Type B pancreatic cell (in vitro differentiated cells): ENCODE measurements around the gene UBXN7. TPM values are rescaled to one million over a fixed set of nuclear protein-coding genes. Genes with fewer than 3 reads are reported as not detected.

Experiments used
- DNase-seq: peaks from one replicate; pipeline ENCODE4 v3.0.0; 2021; ENCODE audit warnings: mixed read lengths; ENCODE audit not compliant: unreplicated experiment; ENCODE audit errors: extremely low spot score
- H3K27ac Mint-ChIP-seq: 2 replicates; pipeline ENCODE4 v1.8.0; 2021; ENCODE audit warnings: mild to moderate bottlenecking, mixed read lengths
- H3K27me3 Mint-ChIP-seq: 2 replicates; pipeline ENCODE4 v1.8.0; 2021; ENCODE audit warnings: mixed read lengths
- H3K36me3 Mint-ChIP-seq: 2 replicates; pipeline ENCODE4 v1.8.0; 2021; ENCODE audit warnings: mixed read lengths
- H3K4me1 Mint-ChIP-seq: one replicate; pipeline ENCODE4 v1.8.0; 2021; ENCODE audit warnings: mixed read lengths; ENCODE audit not compliant: unreplicated experiment
- H3K4me3 Mint-ChIP-seq: 2 replicates; pipeline ENCODE4 v1.8.0; 2021; ENCODE audit warnings: mild to moderate bottlenecking, mixed read lengths
- H3K9me3 Mint-ChIP-seq: 2 replicates; pipeline ENCODE4 v1.8.0; 2021; ENCODE audit warnings: mixed read lengths
- CTCF ChIP-seq: fragments of 200-600 bp; sonication (generic); conservative IDR thresholded peaks from 2 replicates; pipeline ENCODE4 v1.5.0; 2021; ENCODE audit warnings: antibody characterized with exemption, mild to moderate bottlenecking
- total RNA-seq: library from RNA; stranded (reverse); gene quantifications from 2 replicates; pipeline ENCODE4 v1.2.1, GENCODE V29; 2021; ENCODE audit warnings: low replicate concordance

The UBXN7 gene
- total RNA-seq, 1 donor from 2014 or later = 89.2 TPM

GRCh38 chr3:196298521-196298920 lies 133.7 kb downstream of the UBXN7 start:
- H3K27me3 Mint-ChIP-seq = no peaks in the 10 kb centered on the region
- TF ChIP-seq CTCF = no peak
- H3K9me3 Mint-ChIP-seq = no peaks in the 10 kb centered on the region
- H3K27ac Mint-ChIP-seq = no peak overlapping the region
- H3K4me1 Mint-ChIP-seq = peaks cover 5% of the 10 kb centered on the region
- H3K4me3 Mint-ChIP-seq = no peak overlapping the region
- DNase-seq = no peak
- H3K36me3 Mint-ChIP-seq = peaks cover 5% of the 10 kb centered on the region

Other genes starting within 250 kb of the UBXN7 start
- gene ZDHHC19, start 221.0 kb downstream of the UBXN7 start, total RNA-seq = 0.85 TPM in 1 of 2 replicates, not detected in the other
- gene SLC51A, start 215.9 kb downstream of the UBXN7 start, total RNA-seq = 3.7 and 4.7 TPM in 2 replicates
- gene PCYT1A, start 144.7 kb downstream of the UBXN7 start, total RNA-seq = 39.0 and 50.8 TPM in 2 replicates
- gene DYNLT2B, start 114.2 kb downstream of the UBXN7 start, total RNA-seq = 13.6 and 26.3 TPM in 2 replicates
- 1.1 TPM in 1 of 2 replicates, not detected in the other for gene TM4SF19, start 94.0 kb downstream of the UBXN7 start, total RNA-seq
- gene RNF168, start 71.3 kb upstream of the UBXN7 start, total RNA-seq = 21.2 and 23.5 TPM in 2 replicates
- not detected in 2 replicates for gene SMCO1, start 82.9 kb upstream of the UBXN7 start, total RNA-seq
- gene WDR53, start 136.1 kb upstream of the UBXN7 start, total RNA-seq = 16.9 and 17.1 TPM in 2 replicates
- gene FBXO45, start 136.2 kb upstream of the UBXN7 start, total RNA-seq = 12.8 and 14.8 TPM in 2 replicates
- 0.50 and 0.68 TPM in 2 replicates for gene NRROS, start 207.3 kb upstream of the UBXN7 start, total RNA-seq